OCI-LY7 (cell line): ENCODE measurements around the gene FADS3. TPM values are rescaled to one million over a fixed set of nuclear protein-coding genes. Genes with fewer than 3 reads are reported as not detected.

Source experiments
- BruUV-seq: library from RNA; stranded (reverse); fragments of 400-500 nt; replicated peaks from 2 replicates; lab custom pipeline; 2021; lab: Mats Ljungman, UMichigan
- CTCF ChIA-PET: fragments of 300-600 bp; sonication (Branson Sonifier 250); formaldehyde crosslinking; loops from one replicate; lab custom pipeline; 2022; ENCODE audit warnings: antibody characterized with exemption; ENCODE audit not compliant: unreplicated experiment; lab: Charles Lee
- POLR2A ChIA-PET: fragments of 300-600 bp; sonication (Branson Sonifier 250); formaldehyde crosslinking; loops from one replicate; lab custom pipeline; 2022; ENCODE audit warnings: antibody characterized with exemption; lab: Charles Lee
- DNase-seq: peaks from one replicate; pipeline ENCODE4 v3.0.0-alpha.2; 2015; ENCODE audit warnings: low spot score
- H2AFZ ChIP-seq: fragments of 200-600 bp; sonication (generic), shearing (Covaris generic); 2 replicates; pipeline ENCODE4 v1.6.1; 2014; ENCODE audit warnings: mild to moderate bottlenecking, antibody characterized with exemption, low read length, moderate library complexity
- H3K27ac ChIP-seq: fragments of 200-600 bp; sonication (generic); 2 replicates; pipeline ENCODE4 v1.5.1; 2014; ENCODE audit warnings: mixed run types, low read depth, mild to moderate bottlenecking, moderate library complexity, low read length, inconsistent platforms; ENCODE audit not compliant: poor library complexity, severe bottlenecking
- H3K36me3 ChIP-seq: fragments of 200-600 bp; sonication (generic); 2 replicates; pipeline ENCODE4 v1.6.1; 2014; ENCODE audit warnings: mild to moderate bottlenecking, antibody characterized with exemption, low read length, moderate library complexity, mixed read lengths; ENCODE audit not compliant: insufficient read depth
- H3K4me1 ChIP-seq: fragments of 200-600 bp; sonication (generic); 2 replicates; pipeline ENCODE4 v1.5.1; 2014; ENCODE audit warnings: mild to moderate bottlenecking, low read length; ENCODE audit not compliant: insufficient read depth, poor library complexity, severe bottlenecking
- H3K4me2 ChIP-seq: fragments of 200-600 bp; sonication (generic); 2 replicates; pipeline ENCODE4 v1.6.1; 2014; ENCODE audit warnings: mild to moderate bottlenecking, low read length
- H3K4me3 ChIP-seq: fragments of 200-600 bp; sonication (generic); 2 replicates; pipeline ENCODE4 v1.5.1; 2014; ENCODE audit warnings: mild to moderate bottlenecking, low read depth, low read length; ENCODE audit not compliant: poor library complexity, severe bottlenecking
- H3K79me2 ChIP-seq: fragments of 200-600 bp; sonication (generic); 2 replicates; pipeline ENCODE4 v1.6.1; 2016; ENCODE audit warnings: low read depth, mild to moderate bottlenecking, low read length, moderate library complexity, mixed read lengths; ENCODE audit not compliant: insufficient read depth
- H3K9me2 ChIP-seq: fragments of 200-600 bp; sonication (generic); 2 replicates; pipeline ENCODE4 v1.6.1; 2016; ENCODE audit warnings: mild to moderate bottlenecking, low read length, mixed read lengths; ENCODE audit not compliant: insufficient read depth
- H3K9me3 ChIP-seq: fragments of 200-600 bp; sonication (generic); 2 replicates; pipeline ENCODE4 v1.6.1; 2014; ENCODE audit warnings: mild to moderate bottlenecking, mixed run types, low read length, mixed read lengths
- H4K20me1 ChIP-seq: fragments of 200-600 bp; sonication (generic); 2 replicates; pipeline ENCODE4 v1.6.1; 2014; ENCODE audit warnings: mild to moderate bottlenecking, antibody characterized with exemption, low read length, moderate library complexity, mixed read lengths; ENCODE audit not compliant: insufficient read depth
- CTCF ChIP-seq: fragments of 200-600 bp; sonication (generic); conservative IDR thresholded peaks from 2 replicates; pipeline ENCODE4 v1.5.1; 2014; ENCODE audit warnings: mild to moderate bottlenecking, antibody characterized with exemption, low read length, moderate library complexity, mixed read lengths
- EZH2phosphoT487 ChIP-seq: fragments of 200-600 bp; sonication (generic); IDR thresholded peaks from 2 replicates; pipeline ENCODE4 v1.6.1; 2018; ENCODE audit warnings: low read depth, borderline replicate concordance, mild to moderate bottlenecking, mixed run types, antibody characterized with exemption, low read length, moderate library complexity, mixed read lengths
- intact Hi-C: fragments of 100-400 bp; cut with micrococcal nuclease; formaldehyde crosslinking; loops from one replicate; pipeline ENCODE4 v1.10.0; 2022; ENCODE audit not compliant: unreplicated experiment
- total RNA-seq, 2 experiments: library from RNA; depleted of rRNA in 1 of 2; stranded (reverse); fragments of >200 nt in 1 of 2; shearing (Covaris generic) in 1 of 2; gene quantifications; 2 replicates each; pipeline ENCODE4 v1.2.3, GENCODE V29; 2014 to 2022

FADS3 gene
- total RNA-seq, 2 experiments from 2014 or later = 103 to 191 TPM

- no peak overlapping the region for H3K4me2 ChIP-seq
- no peaks in the 10 kb centered on the region for H3K79me2 ChIP-seq
- ChIA-PET CTCF (interaction anchor here (1.2 to 4.2 kb wide), 7 partner anchors 11 to 210 kb away, joined by 3 to 28 read pairs (median 10); no protein-coding TSS in a partner anchor), POLR2A (interaction anchor here (0.8 to 2.1 kb wide), 3 partner anchors 17 to 184 kb away, joined by 3 to 11 read pairs (median 5); no protein-coding TSS in a partner anchor)
- no peak overlapping the region for H3K4me3 ChIP-seq
- H3K36me3 ChIP-seq = no peaks in the 10 kb centered on the region
- no peaks in the 10 kb centered on the region for H3K9me2 ChIP-seq
- H2AFZ ChIP-seq = peak overlapping the region; percentile 27; the same call in 1 of the 2 replicates
- DNase-seq = peak; percentile 83
- no peak overlapping the region for H3K27ac ChIP-seq
- intact Hi-C loops = loop anchor here (1.0 to 5.0 kb wide), 4 partner anchors 26 to 210 kb away; no protein-coding TSS in a partner anchor
- no peaks in the 10 kb centered on the region for H4K20me1 ChIP-seq
- peaks cover 24% of the 10 kb centered on the region for H3K4me1 ChIP-seq
- no TSS peak for BruUV-seq
- no peaks in the 10 kb centered on the region for H3K9me3 ChIP-seq
- peak; percentile 88 for TF ChIP-seq CTCF
- no peak for TF ChIP-seq EZH2phosphoT487
Observed at GRCh38 chr11:61897387-61898246, 6.3 kb upstream of the FADS3 start.

DNA sequence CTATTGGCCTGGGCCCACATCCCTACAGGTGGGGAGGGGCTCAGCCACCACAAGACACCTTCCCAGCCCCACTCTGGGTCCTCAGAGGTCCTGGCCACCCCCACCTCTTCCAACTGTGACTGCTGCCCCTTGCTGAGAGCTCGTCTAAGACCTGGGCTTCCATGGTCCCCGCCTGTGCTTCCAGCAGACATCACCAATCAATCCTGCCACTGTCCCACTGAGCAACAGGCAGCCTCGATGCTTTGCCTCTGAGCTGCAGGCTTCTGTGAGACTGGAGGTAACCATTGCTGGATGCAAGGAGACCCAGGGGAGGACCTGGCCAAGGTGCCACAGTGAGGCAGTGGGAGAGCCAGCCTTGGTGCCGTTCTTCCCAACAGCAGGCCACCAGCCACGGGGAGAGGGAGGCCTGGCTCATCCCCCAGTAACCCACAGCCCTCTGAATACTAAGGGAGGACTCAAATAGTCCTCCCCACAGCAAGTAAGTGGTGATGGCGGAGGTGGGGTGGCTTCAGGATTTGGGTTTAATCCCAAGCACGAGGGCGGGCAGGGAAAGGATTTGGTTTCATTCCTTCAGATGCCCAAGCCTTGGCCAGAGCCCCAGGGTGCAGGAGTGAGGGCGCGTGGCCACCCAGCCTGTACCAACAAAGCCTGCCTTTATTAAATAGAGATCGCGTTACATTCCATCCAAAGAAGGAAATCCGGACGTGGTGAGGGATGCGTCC is 5.5 kb upstream of the FADS3 start:
- Histone ChIP-seq H3K4me1 (peaks cover 32% of the 10 kb centered on the region), H3K36me3 (no peaks in the 10 kb centered on the region), H3K9me2 (no peaks in the 10 kb centered on the region), H3K9me3 (no peaks in the 10 kb centered on the region), H4K20me1 (no peaks in the 10 kb centered on the region), H2AFZ (no peak overlapping the region), H3K27ac (no peak overlapping the region), H3K79me2 (no peaks in the 10 kb centered on the region), H3K4me2 (no peak overlapping the region), H3K4me3 (no peak overlapping the region)
- no peak for DNase-seq
- no peak for TF ChIP-seq EZH2phosphoT487
- TF ChIP-seq CTCF = no peak
- CTCF ChIA-PET = interaction anchor here (2.4 kb wide), 1 partner anchor 99 kb away, joined by 13 read pairs; no protein-coding TSS in a partner anchor
- intact Hi-C loops = loop anchor here (1.0 to 5.0 kb wide), 4 partner anchors 26 to 210 kb away; no protein-coding TSS in a partner anchor
- POLR2A ChIA-PET = no interaction called here
- BruUV-seq = no TSS peak
